ENCODE data around the gene DFFB. TPM values are rescaled to one million over a fixed set of nuclear protein-coding genes. Genes with fewer than 3 reads are reported as not detected.

The DFFB gene
- total RNA-seq, 2 donors from 2014 or later = 4.5 to 10.7 TPM

DNA sequence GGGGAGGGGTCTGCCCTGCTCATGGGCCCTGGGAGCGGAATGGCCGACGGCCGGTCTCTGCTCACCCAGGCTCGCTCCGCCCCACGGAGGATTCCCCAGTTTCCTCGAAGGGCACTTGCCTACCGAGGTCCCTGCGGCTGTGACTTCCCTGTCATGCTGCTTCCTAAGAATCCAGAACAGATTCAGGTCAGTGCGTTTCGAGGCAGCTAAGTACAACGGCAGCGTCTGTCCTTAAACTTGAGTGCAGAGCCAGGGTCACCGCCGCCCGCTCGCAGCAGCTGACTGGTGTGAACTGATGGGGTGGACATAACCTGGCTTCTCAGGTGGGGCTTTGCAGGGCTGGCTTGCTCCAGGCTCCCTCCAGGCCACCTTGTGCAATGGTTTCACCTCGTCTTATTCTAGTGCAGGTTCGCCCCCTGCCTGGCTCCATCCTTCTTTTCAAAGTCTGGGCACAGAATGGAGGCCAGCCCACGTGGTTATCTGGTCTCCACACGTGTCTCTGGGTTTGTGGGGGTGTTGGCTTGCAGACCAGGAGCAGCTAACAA, 50.4 kb downstream of the DFFB start:
- DNase-seq = no peak
- Histone ChIP-seq H3K27me3 (no peaks in the 10 kb centered on the region), H3K27ac (no peak overlapping the region), H3K9ac (ENCODE audit: low read depth in 2 of 2, low read length in 2 of 2) (no peak overlapping the region), H3K9me3 (no peaks in the 10 kb centered on the region), H3K4me3 (no peak overlapping the region), H3K36me3 (no peaks in the 10 kb centered on the region), H3K4me1 (no peaks in the 10 kb centered on the region)
- TF ChIP-seq, protein P1, sequence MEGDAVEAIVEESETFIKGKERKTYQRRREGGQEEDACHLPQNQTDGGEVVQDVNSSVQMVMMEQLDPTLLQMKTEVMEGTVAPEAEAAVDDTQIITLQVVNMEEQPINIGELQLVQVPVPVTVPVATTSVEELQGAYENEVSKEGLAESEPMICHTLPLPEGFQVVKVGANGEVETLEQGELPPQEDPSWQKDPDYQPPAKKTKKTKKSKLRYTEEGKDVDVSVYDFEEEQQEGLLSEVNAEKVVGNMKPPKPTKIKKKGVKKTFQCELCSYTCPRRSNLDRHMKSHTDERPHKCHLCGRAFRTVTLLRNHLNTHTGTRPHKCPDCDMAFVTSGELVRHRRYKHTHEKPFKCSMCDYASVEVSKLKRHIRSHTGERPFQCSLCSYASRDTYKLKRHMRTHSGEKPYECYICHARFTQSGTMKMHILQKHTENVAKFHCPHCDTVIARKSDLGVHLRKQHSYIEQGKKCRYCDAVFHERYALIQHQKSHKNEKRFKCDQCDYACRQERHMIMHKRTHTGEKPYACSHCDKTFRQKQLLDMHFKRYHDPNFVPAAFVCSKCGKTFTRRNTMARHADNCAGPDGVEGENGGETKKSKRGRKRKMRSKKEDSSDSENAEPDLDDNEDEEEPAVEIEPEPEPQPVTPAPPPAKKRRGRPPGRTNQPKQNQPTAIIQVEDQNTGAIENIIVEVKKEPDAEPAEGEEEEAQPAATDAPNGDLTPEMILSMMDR (IDR thresholded peaks at IDR 0.05) = no peak
- intact Hi-C loops (cut with DNase I) = no loop called here

DNA sequence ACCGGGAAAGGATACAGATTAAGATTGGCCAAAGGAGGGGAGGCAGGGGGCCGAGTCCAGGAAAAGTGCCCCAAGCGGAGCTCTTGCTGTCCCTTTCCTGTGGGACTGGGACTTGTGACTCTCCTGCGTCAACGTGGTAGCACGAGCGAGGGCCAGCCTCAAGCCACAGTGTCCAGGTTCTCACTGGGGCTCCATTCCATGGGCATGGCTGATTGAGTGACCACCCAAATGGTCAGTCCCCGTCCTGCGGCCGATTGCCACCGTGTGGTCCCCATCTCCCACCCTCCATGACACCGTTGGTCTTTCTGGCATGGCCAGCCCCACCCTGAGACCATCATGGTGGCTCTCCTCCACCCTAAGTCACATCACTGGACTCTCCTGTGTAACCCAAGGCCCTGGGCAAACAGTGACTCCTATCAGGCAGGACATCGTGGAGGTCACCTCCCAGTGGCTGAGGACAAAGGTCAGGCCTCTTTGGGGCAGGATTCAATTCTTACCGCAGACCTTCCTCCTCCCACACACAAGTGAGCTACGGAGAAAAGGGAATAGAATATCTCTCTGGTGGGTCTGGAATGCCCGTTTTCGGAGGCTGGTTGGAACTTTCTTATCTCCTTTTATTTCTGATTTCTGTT, 51.7 kb downstream of the DFFB start:
- Histone ChIP-seq H3K9ac (ENCODE audit: low read depth in 2 of 2, low read length in 2 of 2) (no peak overlapping the region), H3K27ac (no peak overlapping the region), H3K4me3 (no peak overlapping the region), H3K36me3 (no peaks in the 10 kb centered on the region), H3K9me3 (no peaks in the 10 kb centered on the region), H3K27me3 (no peaks in the 10 kb centered on the region), H3K4me1 (no peaks in the 10 kb centered on the region)
- intact Hi-C loops (cut with DNase I) = no loop called here
- no peak for DNase-seq
- TF ChIP-seq, protein P1 (IDR thresholded peaks at IDR 0.05) = no peak

DNA sequence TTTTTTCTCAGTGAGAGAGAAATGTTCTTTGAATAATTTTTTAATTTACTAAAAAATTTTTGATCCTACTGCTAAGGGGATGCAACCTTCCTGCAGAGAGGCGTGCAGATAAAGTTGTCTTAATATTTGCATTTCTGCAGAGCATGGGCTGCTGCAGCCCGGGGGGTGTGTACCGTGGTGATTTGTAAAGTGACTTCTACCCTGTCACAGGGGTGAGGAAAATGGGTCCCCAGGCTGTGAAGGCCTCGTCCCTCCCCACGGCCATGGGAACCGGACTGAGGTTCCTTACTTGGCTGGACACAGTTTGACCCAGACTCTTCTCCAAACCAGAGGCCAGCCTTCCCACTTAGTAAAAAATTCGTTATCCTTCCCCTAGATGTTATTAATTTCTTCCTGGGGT, 52.3 kb downstream of the DFFB start:
- TF ChIP-seq, protein P1 (IDR thresholded peaks at IDR 0.05) = no peak
- Histone ChIP-seq H3K4me3 (no peak overlapping the region), H3K9me3 (no peaks in the 10 kb centered on the region), H3K36me3 (no peaks in the 10 kb centered on the region), H3K27ac (no peak overlapping the region), H3K9ac (ENCODE audit: low read depth in 2 of 2, low read length in 2 of 2) (no peak overlapping the region), H3K4me1 (no peaks in the 10 kb centered on the region), H3K27me3 (no peaks in the 10 kb centered on the region)
- no peak for DNase-seq
- intact Hi-C loops (cut with DNase I) = no loop called here

DNA sequence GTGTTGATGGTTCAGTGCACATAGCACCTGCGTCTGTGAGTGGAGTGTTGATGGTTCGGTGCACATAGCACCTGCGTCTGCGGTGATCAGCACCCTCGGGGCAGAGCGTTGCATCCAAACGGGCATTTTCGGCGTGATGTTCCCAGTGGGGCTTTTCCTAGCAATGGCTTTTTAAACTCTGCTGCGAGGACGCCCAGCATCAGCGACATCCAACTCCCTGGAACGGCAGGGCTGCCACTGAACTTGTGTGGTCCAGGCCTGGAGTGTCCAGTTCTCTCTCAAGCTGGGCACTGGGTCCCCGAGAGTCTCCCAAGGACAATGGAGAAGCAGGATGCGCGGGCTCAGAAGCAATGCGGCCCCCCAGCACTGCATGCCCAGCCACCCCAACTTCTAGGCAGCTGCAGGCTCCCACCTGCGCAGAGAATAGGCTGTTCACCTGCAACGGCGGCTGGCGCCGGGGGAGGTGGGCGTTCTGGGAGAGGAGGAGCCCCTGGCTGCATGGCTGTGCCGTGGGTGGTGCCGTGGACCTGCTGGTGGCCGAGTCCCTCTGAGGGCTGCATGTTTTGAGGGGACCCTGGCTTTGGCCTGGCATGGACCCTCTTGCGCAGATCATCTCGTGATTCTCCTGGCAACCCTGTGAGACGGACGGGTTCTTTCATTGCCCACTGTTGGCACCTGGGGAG, 52.9 kb downstream of the DFFB start:
- Histone ChIP-seq H3K27me3 (no peaks in the 10 kb centered on the region), H3K27ac (no peak overlapping the region), H3K9ac (ENCODE audit: low read depth in 2 of 2, low read length in 2 of 2) (no peak overlapping the region), H3K9me3 (no peaks in the 10 kb centered on the region), H3K4me3 (no peak overlapping the region), H3K4me1 (no peaks in the 10 kb centered on the region), H3K36me3 (no peaks in the 10 kb centered on the region)
- no peak for DNase-seq
- intact Hi-C loops (cut with DNase I) = no loop called here
- TF ChIP-seq, protein P1 (IDR thresholded peaks at IDR 0.05) = no peak

DNA sequence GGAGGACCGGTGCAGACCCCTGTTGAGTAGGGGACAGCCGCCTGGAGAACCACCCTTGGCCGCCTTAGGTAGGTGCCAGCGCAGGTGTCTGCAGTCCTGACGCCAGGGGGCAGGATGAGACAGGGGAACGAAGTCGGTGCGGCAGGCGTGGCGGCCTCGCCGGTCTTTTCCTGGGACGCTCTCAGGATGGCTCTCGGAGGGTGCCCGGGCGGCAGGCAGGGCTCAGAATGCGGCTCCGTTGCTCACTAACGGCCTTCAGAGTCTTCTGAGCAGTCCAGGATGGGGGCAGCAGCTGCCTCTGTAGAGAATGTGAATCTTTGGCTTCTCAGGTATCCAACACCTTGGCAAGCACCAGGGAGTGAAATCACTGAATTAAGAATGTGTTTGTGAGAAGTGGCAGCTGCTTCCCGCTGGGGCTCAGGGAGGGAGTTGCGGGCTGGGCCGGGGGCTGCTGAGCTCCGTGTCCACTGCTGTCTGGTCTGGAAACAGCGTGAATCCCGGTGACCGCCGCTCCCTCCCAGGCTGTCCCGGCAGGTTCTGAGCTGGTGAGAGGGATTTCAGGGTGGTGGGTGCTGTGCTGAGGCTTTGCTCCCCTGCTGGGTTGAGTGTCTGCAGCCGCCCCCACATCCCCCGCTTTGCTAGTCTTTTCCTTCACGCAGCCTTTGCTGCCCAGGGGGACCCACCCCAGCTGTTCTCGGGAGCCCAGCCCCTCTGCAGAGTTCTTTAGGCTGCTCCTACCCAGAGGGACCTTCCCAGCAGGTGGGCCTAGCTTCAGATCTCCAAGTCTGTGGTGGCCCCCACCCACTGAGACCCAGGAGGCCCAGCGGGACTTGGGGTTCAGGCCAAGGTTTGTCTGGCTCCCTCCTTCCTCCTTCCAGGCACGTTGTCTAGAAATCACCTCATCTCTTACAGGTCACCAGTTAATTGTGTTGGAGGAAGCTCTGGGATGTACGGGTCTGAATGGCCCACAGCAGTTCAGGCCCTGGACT, 53.9 kb downstream of the DFFB start:
- Histone ChIP-seq H3K27ac (no peak overlapping the region), H3K27me3 (no peaks in the 10 kb centered on the region), H3K36me3 (no peaks in the 10 kb centered on the region), H3K4me1 (no peaks in the 10 kb centered on the region), H3K4me3 (no peak overlapping the region), H3K9ac (ENCODE audit: low read depth in 2 of 2, low read length in 2 of 2) (no peak overlapping the region), H3K9me3 (no peaks in the 10 kb centered on the region)
- intact Hi-C loops (cut with DNase I) = no loop called here
- peak; percentile 80 for DNase-seq
- TF ChIP-seq, protein P1 (IDR thresholded peaks at IDR 0.05) = peak; percentile 68
